NCI-H82 treated with DMSO at 0.1 percent for 48 hours (cell line): ENCODE measurements around the gene SLCO4C1.
"Not testable (repeated sequence)": the region's sequence is repeated elsewhere in the genome, so short reads cannot be mapped to it uniquely, and the experiment has no call there.

Source experiments
- DNase-seq: peaks from one replicate; lab custom pipeline; 2025; ENCODE audit not compliant: unreplicated experiment; lab: John Stamatoyannopoulos, UW

The SLCO4C1 gene, protein sequence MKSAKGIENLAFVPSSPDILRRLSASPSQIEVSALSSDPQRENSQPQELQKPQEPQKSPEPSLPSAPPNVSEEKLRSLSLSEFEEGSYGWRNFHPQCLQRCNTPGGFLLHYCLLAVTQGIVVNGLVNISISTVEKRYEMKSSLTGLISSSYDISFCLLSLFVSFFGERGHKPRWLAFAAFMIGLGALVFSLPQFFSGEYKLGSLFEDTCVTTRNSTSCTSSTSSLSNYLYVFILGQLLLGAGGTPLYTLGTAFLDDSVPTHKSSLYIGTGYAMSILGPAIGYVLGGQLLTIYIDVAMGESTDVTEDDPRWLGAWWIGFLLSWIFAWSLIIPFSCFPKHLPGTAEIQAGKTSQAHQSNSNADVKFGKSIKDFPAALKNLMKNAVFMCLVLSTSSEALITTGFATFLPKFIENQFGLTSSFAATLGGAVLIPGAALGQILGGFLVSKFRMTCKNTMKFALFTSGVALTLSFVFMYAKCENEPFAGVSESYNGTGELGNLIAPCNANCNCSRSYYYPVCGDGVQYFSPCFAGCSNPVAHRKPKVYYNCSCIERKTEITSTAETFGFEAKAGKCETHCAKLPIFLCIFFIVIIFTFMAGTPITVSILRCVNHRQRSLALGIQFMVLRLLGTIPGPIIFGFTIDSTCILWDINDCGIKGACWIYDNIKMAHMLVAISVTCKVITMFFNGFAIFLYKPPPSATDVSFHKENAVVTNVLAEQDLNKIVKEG

DNA sequence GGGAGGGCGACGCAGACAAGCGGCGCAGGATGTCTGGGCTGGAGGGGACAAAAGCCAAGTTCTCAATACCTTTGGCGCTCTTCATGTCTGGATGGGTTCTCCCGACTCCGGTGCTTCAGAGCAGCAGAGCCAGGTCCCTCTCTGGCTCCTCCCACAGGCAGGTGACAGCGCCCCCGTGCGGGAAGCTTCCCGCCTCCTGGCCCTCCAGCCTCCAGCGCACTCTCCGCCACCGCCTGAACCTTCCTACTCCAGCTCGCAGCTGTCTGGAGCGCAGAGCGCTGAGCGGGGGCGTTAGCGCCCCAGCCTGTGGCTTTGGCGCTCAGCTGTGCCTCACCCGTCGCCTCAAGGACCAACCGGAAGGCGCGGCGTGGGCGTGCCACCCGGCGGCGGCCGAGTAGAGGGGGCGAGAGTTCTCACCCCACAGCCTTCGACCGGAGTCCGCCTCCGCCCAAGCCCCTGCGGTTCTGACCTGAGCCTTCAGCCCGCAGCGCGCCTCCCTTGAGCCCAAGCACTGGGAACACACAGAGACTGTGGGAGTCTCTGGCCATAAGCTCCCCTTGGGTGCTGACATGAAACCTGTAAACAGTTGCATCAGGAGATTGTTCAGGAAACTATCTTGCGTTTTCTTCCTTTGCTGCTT lies at the start of gene SLCO4C1:
TSS of gene SLCO4C1 (minus strand) at position 107 of the 640 bp plus-strand sequence. CDS start at position 85, 22 bp downstream.
- peak; percentile 42 for DNase-seq

DNA sequence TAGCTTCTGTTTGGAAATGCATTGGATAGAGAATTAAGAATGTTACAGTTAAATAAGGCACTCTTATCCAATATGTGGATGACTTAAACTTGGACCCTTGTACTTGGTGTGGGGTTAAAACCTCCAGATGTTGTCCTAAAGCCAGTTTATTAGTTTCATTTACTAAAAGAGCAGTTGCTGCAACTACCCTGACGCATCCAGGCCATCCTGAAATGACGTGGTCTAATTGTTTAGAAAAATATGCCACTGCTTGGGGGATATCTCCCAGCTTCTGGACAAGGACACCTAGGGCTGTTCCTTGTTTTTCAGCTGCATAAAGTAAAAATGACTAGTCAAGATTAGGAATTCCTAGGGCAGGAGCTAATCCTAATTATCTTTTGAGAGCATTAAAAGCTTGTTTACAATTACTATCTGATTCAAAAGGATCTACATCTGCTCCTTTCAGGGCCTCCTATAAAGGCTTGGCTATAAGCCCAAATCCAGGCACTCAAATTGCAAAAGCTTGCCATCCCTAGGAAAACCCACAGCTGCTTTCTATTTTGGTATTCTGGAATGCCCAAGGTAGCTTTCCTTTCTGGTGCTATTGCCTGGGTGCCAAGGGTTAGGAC lies 45.7 kb upstream of the SLCO4C1 start:
- peak; percentile 96 for DNase-seq

DNA sequence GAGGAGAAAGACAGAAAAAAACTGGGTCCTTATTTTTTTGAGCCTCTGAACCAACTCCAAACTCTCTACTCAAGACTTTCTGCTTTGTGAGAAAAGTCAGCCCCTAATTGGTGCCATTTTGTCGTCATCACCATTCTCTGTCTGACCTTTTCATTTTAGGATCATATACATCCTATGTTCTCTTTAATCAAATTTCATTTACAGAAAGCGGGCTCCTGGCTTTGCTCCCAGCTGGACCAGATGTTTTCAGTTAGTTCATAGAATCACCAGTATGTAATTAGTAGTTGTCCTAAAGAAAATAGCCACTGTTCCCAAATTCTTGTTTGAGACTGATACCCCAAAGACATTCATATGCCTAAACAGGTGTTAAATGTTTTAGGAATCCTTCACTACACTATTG lies 28.6 kb upstream of the SLCO4C1 start:
- no peak for DNase-seq

GRCh38 chr5:102318801-102319200 lies 22.7 kb upstream of the SLCO4C1 start:
- not testable (repeated sequence) for DNase-seq

- no peak for DNase-seq
These were observed 18.2 kb upstream of the SLCO4C1 start for GRCh38 chr5:102314328-102314727.

- DNase-seq, result no peak
These were observed 17.8 kb upstream of the SLCO4C1 start for GRCh38 chr5:102313912-102314311.

GRCh38 chr5:102312586-102313370 lies 16.7 kb upstream of the SLCO4C1 start:
- no peak for DNase-seq

GRCh38 chr5:102309586-102309985 lies 13.5 kb upstream of the SLCO4C1 start:
- no peak for DNase-seq

GRCh38 chr5:102307232-102307631 lies 11.1 kb upstream of the SLCO4C1 start:
- DNase-seq, result no peak

- DNase-seq, result no peak
These were observed 10.0 kb upstream of the SLCO4C1 start for GRCh38 chr5:102306121-102306520.

GRCh38 chr5:102295534-102296177 lies 428 bp downstream of the SLCO4C1 start:
- DNase-seq, result no peak

- no peak for DNase-seq
These were observed 1.1 kb downstream of the SLCO4C1 start for GRCh38 chr5:102294886-102295395.

DNA sequence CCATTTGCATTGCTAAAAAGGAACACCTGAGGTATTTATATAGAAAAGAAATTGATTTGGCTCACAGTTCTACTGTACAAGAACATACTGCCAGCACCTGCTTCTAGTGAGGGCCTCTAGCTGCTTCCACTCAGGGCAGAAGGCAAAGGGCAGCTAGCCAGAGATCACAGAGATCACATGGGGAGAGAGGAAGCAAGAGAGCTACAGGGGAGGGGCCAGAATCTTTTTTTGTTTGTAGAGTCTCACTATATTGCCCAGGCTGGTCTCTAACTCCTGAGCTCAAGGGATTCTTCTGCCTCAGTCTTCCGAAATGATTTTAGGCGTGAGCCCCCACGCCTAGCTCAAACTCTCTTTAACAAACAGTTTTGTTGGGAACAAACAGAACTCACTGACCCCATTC lies 6.1 kb downstream of the SLCO4C1 start:
- DNase-seq, result no peak

DNA sequence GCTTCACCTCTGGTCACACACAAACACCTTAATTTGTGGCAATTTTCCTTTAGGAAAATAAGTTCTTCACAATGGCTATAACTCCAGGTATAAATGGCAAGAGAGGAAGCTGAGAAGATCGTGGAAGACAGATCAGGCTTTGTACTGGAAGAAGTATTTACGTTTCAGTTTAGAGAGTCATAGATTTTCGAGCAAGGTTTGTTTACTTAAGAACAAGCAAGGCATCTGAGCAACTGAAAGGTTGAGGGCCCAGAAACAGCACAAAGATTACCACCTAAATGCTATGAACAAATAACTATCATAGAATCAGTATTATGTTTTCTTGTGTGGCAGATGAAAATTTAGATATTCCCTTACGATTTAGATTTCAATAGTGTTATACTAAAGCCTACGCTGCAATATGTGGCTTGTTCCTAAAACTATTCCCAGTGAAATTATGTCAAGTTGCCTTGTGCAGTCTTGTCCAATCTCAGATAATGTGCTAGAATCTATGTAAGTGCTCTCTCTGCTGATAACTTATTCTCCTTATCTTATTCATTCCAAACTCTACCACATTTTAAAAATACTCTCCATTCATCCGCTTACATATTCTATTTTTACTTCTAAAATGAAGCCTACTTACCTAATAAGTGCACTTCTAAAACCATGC lies 6.7 kb downstream of the SLCO4C1 start:
- DNase-seq, result no peak

DNA sequence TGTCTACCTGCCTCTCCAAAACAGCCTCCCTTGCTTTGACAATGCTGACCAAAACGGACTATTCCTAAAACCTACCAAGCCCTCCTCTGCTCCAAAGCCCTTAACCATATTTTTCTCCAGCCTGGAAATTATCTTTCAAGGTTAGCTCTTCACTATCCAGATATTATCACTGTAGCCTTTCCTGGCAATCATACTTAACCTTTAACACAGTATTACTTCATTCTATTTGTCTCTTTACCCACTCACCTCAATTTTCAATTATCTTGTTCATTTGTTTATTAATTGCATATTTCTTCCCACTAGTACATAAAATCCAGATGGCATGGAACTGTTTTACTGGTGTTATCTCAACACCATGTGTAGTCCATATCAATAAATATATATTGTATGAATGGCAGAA lies 7.5 kb downstream of the SLCO4C1 start:
- no peak for DNase-seq

GRCh38 chr5:102286476-102286875 lies 9.6 kb downstream of the SLCO4C1 start:
- no peak for DNase-seq

DNA sequence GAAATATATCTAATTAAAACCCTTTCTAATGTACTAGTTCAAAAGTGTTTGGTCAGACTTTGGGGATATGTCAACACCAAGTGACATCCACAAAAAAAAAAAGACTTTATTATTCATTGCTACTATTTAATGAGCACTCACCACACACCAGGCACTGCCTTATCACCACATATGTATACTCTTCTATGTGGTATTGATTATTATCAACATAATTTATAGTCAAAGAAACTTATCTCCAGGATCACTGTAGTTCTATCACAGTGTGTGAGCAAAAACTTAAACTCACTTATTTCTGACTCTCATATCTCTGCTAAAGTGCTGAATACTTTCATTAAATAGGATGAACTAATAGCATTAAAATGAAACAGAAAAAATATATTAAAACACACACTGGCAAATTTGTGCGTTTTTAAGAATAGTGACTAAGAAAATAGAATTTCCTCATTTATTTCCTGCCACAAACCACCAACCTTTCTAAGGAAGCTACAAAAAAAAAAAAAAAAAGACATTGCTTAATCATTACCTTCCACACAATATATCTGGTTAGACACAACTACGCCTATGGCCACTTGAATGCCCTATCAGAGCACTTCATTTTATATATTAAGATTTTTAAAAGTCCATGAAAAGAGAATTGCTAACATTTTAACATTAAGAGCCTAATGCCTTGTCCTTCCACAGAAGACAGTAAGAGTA lies 12.8 kb downstream of the SLCO4C1 start:
- no peak for DNase-seq

- no peak for DNase-seq
These were observed 16.4 kb downstream of the SLCO4C1 start for GRCh38 chr5:102279711-102280110.

- DNase-seq, result no peak
These were observed 17.9 kb downstream of the SLCO4C1 start for GRCh38 chr5:102278231-102278630.
